Measurements from ENCODE around the gene SNX8.
A peak's percentile ranks its signal among the peaks of the same experiment; 100 is the strongest.

SNX8 gene

DNA sequence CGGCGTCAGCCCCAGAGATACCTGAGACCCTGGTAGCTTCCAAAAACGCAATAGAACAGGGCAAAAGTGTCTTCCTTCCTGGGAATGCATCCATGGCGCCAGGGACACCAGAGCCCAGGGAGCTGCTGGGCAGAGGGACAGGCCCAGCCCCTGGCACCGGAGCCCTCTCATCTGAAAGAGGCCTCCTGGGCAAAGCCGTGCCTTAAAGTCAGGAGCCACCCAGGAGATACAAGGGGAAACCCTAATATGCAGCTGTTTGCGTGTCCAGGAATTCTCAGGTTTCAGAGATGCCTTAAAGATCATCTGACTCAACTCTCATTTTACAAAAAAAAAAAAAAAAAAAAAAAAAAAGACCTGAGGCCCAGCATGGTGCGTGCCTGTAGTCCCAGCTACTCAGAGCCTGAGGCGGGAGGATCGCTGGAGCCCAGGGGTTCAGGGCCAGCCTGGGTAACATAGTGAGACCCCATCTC lies 44.2 kb downstream of the SNX8 start:
- H3K27ac ChIP-seq, result peak overlapping the region; percentile 32
- TF ChIP-seq, protein P1, sequence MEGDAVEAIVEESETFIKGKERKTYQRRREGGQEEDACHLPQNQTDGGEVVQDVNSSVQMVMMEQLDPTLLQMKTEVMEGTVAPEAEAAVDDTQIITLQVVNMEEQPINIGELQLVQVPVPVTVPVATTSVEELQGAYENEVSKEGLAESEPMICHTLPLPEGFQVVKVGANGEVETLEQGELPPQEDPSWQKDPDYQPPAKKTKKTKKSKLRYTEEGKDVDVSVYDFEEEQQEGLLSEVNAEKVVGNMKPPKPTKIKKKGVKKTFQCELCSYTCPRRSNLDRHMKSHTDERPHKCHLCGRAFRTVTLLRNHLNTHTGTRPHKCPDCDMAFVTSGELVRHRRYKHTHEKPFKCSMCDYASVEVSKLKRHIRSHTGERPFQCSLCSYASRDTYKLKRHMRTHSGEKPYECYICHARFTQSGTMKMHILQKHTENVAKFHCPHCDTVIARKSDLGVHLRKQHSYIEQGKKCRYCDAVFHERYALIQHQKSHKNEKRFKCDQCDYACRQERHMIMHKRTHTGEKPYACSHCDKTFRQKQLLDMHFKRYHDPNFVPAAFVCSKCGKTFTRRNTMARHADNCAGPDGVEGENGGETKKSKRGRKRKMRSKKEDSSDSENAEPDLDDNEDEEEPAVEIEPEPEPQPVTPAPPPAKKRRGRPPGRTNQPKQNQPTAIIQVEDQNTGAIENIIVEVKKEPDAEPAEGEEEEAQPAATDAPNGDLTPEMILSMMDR (conservative IDR thresholded peaks at IDR 0.05), result no peak

DNA sequence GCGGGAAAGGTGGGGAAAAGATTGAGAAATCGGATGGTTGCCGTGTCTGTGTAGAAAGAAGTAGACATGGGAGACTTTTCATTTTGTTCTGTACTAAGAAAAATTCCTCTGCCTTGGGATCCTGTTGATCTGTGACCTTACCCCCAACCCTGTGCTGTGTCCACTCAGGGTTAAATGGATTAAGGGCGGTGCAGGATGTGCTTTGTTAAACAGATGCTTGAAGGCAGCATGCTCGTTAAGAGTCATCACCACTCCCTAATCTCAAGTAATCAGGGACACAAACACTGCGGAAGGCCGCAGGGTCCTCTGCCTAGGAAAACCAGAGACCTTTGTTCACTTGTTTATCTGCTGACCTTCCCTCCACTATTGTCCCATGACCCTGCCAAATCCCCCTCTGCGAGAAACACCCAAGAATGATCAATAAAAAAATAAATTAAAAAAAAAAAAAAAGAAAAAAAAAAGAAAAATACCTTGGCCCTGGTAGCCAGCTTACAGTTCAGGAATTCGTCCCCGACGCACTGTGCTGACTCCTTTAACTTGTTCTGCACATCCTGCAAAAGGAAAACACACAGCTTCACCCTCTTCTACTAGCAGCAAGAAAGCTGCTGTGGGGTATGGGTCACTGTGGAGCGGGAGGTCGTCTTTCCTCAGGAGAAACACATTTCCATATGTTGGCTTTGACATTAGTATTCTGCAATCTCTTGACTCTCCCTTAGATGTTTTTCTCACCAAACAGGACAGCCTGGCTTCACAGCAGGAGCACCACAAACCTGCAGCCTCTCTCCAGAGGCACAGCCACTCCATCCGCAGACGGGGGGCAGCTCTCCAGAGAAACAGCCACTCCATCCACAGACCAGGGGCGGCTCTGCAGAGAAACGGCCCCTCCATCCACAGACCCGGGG lies 44.9 kb downstream of the SNX8 start:
- peak overlapping the region; percentile 32 for H3K27ac ChIP-seq

DNA sequence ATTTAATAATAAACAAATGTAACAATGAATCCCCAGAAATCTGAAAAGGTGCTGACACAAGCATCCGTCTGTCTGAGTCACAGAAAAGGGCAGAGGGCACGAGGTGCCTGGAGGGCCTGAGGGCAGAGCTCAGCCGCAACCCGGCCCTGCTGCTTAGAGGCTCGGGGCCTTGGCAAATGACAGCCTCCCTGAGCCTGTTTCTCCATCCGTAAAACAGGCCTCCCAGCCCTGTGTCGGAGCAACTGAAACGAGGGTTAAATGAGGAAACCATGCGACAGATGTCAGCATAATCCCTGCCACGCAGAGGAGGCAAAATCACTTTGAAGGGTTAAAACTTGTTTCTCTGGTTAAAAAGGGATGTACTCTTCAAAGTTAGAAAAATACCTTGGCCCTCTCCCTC lies 47.3 kb downstream of the SNX8 start:
- no peak overlapping the region for H3K27ac ChIP-seq
- TF ChIP-seq, protein P1 (conservative IDR thresholded peaks at IDR 0.05), result no peak

DNA sequence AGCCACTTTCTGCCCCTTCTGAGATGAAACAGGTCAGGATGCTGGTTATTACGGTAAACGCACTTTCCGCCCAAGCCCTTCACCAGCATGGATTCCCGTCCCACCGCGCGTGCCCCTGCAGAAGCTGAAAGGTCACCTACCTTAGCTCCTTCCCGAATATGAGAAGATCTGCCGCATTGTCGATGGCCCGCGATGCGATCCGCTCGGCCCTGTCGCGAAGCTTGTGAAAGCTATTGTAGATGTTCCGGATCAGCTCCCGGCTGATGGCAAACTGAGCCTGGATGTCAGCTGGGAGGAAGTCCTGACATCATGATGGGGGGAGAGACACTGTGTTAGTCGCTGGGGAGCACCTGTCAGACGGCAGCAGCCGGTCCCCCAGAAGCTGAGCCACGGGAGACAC lies 50.1 kb downstream of the SNX8 start:
- H3K27ac ChIP-seq, result no peak overlapping the region
- TF ChIP-seq, protein P1 (conservative IDR thresholded peaks at IDR 0.05), result no peak

DNA sequence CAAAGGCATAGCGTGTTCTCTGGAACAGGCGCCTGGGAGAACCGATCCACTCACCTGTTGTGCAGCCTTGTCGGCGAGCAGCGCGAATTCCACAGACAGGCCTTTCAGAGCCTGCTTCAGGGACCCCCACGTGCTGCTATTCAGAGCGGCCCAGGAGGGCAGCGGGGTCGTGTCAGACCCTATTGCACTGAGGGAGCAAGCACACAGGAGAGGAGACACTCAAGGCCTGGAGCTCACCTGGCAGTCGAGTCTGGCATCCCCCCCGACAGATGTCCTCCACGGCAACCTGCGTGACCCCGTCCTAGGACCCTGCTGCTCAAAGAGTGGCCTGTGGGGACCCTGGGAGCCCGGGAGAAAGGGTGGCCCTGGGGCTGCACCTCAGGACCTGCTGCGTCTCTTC lies 51.1 kb downstream of the SNX8 start:
- no peak overlapping the region for H3K27ac ChIP-seq
- TF ChIP-seq, protein P1 (conservative IDR thresholded peaks at IDR 0.05), result no peak

DNA sequence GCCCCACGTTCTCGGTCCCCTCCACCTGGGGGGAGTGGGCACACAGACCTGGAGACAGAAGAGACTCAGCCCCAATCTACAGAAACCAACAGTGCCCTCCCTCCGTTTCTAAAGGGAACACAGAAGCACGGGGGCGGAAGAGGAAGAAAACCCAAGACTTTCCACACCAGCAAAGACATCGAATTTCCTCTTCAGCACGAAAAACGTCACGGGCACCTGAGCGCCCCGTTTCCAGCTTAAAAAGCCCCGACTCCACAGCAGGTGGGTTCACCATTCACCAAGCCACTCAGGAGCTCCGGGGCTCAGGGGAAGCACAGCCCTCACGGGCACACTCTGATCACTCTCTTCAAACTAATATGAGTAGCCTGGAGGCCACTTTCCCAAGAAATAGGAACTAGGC lies 52.6 kb downstream of the SNX8 start:
- H3K27ac ChIP-seq, result peak overlapping the region; percentile 21; the same call in 1 of the 2 replicates
- TF ChIP-seq, protein P1 (conservative IDR thresholded peaks at IDR 0.05), result no peak

DNA sequence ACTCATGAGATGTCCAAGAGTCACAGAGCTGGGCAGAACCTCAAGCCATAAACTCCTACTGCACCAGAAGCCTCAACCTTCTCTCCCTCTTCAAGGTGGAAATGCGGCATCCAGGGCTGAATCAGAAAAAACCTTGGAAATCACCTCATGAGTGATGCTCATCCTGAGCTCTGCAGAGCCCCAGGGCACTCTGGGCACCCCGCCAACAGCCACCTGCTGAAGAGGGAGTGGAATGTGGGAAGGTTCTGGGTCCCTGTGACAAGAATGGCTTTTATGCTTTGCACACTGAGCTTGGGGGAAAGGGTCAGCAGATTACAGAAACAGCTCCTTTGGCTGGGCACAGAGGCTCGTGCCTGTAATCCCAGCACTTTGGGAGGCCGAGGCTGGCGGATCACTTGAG lies 53.4 kb downstream of the SNX8 start:
- H3K27ac ChIP-seq, result peak overlapping the region; percentile 21; the same call in 1 of the 2 replicates
- TF ChIP-seq, protein P1 (conservative IDR thresholded peaks at IDR 0.05), result no peak

DNA sequence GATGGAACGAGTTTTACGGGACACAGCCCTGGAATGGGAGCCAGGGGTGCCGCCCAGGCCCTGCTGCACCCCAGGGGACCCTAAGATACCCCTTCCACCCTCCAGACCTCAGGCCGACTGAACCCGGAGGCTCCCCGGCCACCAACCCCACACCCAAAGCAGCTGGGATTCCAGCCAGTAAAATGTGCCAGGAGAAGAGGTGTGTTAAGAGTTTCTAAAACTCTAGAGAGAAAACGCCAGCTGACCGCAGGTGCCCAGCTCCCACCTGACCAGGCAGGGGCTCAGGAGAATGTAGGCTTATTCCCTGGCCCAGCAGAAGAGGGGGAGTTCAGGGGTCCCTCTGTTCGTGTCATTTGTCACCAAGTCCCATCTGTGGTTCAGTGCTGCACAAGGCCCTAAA lies 54.8 kb downstream of the SNX8 start:
- no peak overlapping the region for H3K27ac ChIP-seq
- TF ChIP-seq, protein P1 (conservative IDR thresholded peaks at IDR 0.05), result no peak
